Glutamatergic neuron (in vitro differentiated cells): ENCODE data around the gene HES6. TPM values are rescaled to one million over a fixed set of nuclear protein-coding genes. Genes with fewer than 3 reads are reported as not detected.

ENCODE experiments used
- DNase-seq: peaks from one replicate; pipeline ENCODE4 v3.0.0; 2022
- H3K27ac Mint-ChIP-seq: one replicate; pipeline ENCODE4 v1.8.0; 2020; ENCODE audit warnings: mild to moderate bottlenecking, mixed read lengths, inconsistent platforms; ENCODE audit not compliant: unreplicated experiment
- H3K27me3 Mint-ChIP-seq: one replicate; pipeline ENCODE4 v1.8.0; 2020; ENCODE audit warnings: mild to moderate bottlenecking, moderate library complexity, mixed read lengths, inconsistent platforms; ENCODE audit not compliant: unreplicated experiment
- H3K36me3 Mint-ChIP-seq: one replicate; pipeline ENCODE4 v1.8.0; 2020; ENCODE audit warnings: mild to moderate bottlenecking, mixed read lengths, inconsistent platforms; ENCODE audit not compliant: unreplicated experiment
- H3K4me1 Mint-ChIP-seq: one replicate; pipeline ENCODE4 v1.8.0; 2020; ENCODE audit warnings: mild to moderate bottlenecking, low read depth, mixed read lengths, inconsistent platforms; ENCODE audit not compliant: unreplicated experiment
- H3K4me3 Mint-ChIP-seq: one replicate; pipeline ENCODE4 v1.8.0; 2020; ENCODE audit warnings: mild to moderate bottlenecking, mixed read lengths, inconsistent platforms; ENCODE audit not compliant: unreplicated experiment
- H3K9me3 Mint-ChIP-seq: one replicate; pipeline ENCODE4 v1.8.0; 2020; ENCODE audit warnings: mild to moderate bottlenecking, moderate library complexity, mixed read lengths, inconsistent platforms; ENCODE audit not compliant: unreplicated experiment
- total RNA-seq: library from RNA; stranded (reverse); fragmentation: NEBNext Ultra II Directional; extraction: Animal tissue kit (Norgen Biotek cat#: 25700); gene quantifications from one replicate; pipeline ENCODE4 v1.2.1, GENCODE V29; 2021; ENCODE audit not compliant: unreplicated experiment
- TF ChIP-seq, protein P1 (sequence below): fragments of 200-600 bp; sonication (generic); IDR thresholded peaks from one replicate; pipeline ENCODE4 v1.5.0; 2021; ENCODE audit not compliant: partially characterized antibody, unreplicated experiment

Gene HES6
- total RNA-seq, 1 donor from 2014 or later = 665 TPM

DNA sequence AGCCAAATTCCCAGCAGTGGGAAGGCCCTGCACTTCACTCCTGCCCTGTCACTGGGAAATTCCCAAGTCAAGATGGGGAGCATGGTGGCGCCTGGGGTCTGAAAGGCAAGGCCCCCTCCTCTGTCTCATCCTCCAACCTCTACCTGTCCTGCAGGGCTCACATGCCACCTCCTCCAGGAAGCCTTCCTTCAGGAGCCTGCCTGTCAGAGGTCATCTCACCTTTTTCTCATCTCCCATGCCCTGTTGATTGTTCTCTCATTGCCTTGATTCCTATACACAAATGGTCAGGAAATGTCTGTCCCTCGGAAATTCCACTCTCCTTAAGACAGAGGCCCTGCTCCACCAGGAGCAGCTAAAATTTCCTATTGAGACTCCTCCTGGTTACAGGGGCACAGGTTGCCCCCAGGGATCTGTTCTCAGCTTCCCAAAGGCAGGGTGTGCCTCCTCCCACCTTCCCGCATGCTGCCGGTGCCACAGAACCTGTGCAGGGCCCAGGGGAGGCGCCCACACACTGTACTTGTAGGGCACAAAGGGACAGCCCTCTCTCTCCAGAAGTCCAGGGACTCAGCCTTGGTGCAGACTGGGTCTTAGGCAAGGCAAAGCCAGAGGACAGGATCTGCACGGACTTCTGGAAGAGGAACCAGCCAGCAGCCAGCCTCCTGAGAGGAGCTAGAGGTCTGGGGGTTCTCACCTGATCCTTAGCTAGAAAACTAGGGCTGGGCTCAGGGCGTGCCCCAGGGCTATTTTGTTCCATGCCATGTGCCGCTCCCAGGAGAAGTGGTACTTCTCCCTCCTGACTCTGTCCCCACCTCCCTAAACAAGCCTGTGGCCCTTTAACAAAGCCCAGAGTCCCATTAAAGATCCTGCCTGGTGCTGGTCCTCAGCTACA, 12.9 kb downstream of the HES6 start:
- Mint-ChIP-seq H3K36me3 (peaks cover 13% of the 10 kb centered on the region), H3K27me3 (peaks cover 5% of the 10 kb centered on the region), H3K27ac (no peak overlapping the region), H3K9me3 (peaks cover 8% of the 10 kb centered on the region), H3K4me3 (no peak overlapping the region), H3K4me1 (peaks cover 8% of the 10 kb centered on the region)
- TF ChIP-seq, protein P1, sequence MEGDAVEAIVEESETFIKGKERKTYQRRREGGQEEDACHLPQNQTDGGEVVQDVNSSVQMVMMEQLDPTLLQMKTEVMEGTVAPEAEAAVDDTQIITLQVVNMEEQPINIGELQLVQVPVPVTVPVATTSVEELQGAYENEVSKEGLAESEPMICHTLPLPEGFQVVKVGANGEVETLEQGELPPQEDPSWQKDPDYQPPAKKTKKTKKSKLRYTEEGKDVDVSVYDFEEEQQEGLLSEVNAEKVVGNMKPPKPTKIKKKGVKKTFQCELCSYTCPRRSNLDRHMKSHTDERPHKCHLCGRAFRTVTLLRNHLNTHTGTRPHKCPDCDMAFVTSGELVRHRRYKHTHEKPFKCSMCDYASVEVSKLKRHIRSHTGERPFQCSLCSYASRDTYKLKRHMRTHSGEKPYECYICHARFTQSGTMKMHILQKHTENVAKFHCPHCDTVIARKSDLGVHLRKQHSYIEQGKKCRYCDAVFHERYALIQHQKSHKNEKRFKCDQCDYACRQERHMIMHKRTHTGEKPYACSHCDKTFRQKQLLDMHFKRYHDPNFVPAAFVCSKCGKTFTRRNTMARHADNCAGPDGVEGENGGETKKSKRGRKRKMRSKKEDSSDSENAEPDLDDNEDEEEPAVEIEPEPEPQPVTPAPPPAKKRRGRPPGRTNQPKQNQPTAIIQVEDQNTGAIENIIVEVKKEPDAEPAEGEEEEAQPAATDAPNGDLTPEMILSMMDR = no peak
- DNase-seq = no peak

DNA sequence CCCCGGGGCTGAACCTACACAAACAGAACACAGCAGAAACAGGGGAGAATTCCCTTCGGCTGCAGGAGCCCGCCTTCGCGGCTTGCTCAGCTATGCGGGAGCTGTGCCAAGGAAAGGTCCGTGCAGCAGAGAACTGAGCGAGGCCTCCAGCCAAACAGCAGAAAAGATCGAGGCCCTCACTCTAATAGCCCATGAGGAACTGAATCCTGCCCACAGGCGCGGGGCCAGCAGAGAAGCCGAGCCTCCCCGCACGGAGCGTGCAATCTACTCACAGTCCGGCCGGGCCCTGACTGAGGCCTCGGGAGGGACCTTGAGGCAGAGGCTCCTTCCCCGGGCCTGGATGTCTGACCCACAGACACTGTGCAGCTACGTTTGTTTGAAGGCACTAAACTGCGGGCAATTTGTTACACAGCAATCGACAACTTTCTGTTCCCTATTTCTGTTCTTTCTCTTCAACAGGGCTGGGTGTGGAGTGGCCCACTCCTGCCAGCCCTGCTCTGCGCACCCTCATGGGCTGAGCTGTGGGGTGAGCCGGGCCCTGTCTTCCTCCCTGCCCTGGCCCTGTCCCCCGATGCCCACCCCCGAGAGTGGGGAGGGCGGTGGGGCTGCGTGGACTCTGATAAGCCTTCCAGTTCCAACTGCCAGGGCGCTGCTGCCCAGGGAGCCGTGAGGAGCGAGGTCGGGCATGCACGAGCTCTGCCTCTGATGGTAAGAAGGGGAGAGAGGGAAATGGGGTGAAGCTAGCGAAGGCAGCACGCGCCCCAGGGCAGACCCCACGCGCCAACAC, 13.7 kb downstream of the HES6 start:
- TF ChIP-seq, protein P1 = no peak
- Mint-ChIP-seq H3K27ac (no peak overlapping the region), H3K4me1 (peaks cover 7% of the 10 kb centered on the region), H3K9me3 (peaks cover 8% of the 10 kb centered on the region), H3K27me3 (peaks cover 5% of the 10 kb centered on the region), H3K4me3 (no peak overlapping the region), H3K36me3 (peaks cover 12% of the 10 kb centered on the region)
- no peak for DNase-seq

DNA sequence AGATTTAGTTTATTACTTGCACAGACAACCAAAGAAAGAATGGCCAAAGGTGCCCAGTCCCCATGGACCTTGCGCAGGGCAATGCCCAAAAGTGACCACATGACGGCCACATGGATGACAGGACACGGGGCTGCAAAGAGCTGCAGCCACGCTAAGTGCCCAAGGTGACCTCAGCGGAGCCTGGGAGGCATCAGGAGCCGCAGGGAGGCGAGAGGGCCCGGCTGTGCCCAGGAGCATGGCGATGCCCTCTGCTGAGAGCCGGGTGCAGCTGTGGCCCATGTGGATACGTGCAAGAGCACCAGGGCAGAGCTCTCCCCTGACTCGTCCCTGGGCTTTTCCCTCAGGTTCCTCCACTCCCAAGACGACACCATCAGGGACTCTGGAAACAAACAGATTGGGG, 14.7 kb downstream of the HES6 start:
- DNase-seq = no peak
- Mint-ChIP-seq H3K4me1 (peaks cover 3% of the 10 kb centered on the region), H3K27ac (no peak overlapping the region), H3K27me3 (no peaks in the 10 kb centered on the region), H3K4me3 (no peak overlapping the region), H3K9me3 (peaks cover 4% of the 10 kb centered on the region), H3K36me3 (peaks cover 5% of the 10 kb centered on the region)
- TF ChIP-seq, protein P1 = no peak

DNA sequence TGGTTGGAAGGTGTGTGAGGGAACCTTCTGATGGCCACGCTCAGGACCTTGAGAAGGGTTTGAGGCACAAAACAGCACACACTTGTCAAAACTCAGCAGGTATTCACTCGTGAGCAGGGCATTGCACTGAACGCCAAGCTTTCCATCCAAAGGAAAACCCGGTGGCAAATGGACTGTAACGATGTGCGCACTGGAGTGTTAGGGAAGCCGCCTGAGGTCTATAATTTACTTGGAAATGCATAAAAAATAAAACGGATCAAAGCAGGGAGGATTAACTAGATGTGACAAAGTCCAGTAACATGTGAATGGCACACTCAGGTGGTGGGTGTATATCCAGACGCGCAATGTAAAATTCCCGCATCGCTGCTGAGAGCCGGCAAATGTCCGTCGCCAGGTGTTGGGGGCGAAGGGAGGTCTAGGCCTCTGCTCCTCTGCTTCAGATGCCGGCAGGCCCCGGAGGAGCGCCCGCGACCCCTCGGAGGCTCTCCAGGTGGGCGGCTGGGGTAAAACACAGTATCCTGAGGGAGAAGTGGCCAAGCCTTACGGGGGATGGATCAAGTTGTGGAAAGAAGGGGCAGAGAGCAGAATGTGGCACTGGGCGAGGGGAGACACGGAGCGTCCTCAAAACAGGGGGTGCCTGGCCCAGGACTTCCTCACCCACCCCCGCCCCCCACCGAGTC, 15.3 kb downstream of the HES6 start:
- H3K9me3 Mint-ChIP-seq = peaks cover 1% of the 10 kb centered on the region
- peaks cover 5% of the 10 kb centered on the region for H3K36me3 Mint-ChIP-seq
- no peak overlapping the region for H3K27ac Mint-ChIP-seq
- H3K4me3 Mint-ChIP-seq = no peak overlapping the region
- peaks cover 3% of the 10 kb centered on the region for H3K4me1 Mint-ChIP-seq
- no peak for DNase-seq
- no peaks in the 10 kb centered on the region for H3K27me3 Mint-ChIP-seq
- TF ChIP-seq, protein P1 = no peak
